Hepatocyte (in vitro differentiated cells): ENCODE results near the gene FRMD3. TPM values are rescaled to one million over a fixed set of nuclear protein-coding genes. Genes with fewer than 3 reads are reported as not detected.

ENCODE experiments used
- DNase-seq: peaks from one replicate; pipeline ENCODE4 v3.0.0-alpha.2; 2016; ENCODE audit warnings: low spot score
- H2AFZ ChIP-seq: fragments of 200-600 bp; sonication (generic); 2 replicates; pipeline ENCODE4 v1.6.0; 2016; ENCODE audit warnings: antibody characterized with exemption, mild to moderate bottlenecking
- H3K27ac ChIP-seq: fragments of 200-600 bp; sonication (generic); 2 replicates; pipeline ENCODE4 v1.5.1; 2016; ENCODE audit warnings: mild to moderate bottlenecking
- H3K27me3 ChIP-seq: fragments of 200-600 bp; sonication (generic); 2 replicates; pipeline ENCODE4 v1.6.1; 2016
- H3K36me3 ChIP-seq: fragments of 200-600 bp; sonication (generic); replicated peaks from 2 replicates; pipeline ENCODE4 v1.5.1; 2016; ENCODE audit warnings: low read depth; ENCODE audit not compliant: insufficient read depth
- H3K4me1 ChIP-seq: fragments of 200-600 bp; sonication (generic); 2 replicates; pipeline ENCODE4 v1.5.1; 2016; ENCODE audit warnings: mild to moderate bottlenecking, moderate library complexity; ENCODE audit not compliant: insufficient read depth
- H3K4me2 ChIP-seq: fragments of 200-600 bp; sonication (generic); 2 replicates; pipeline ENCODE4 v1.6.0; 2016
- H3K4me3 ChIP-seq: fragments of 200-600 bp; sonication (generic); 2 replicates; pipeline ENCODE4 v1.5.1; 2016; ENCODE audit warnings: mild to moderate bottlenecking
- H3K79me2 ChIP-seq: fragments of 200-600 bp; sonication (generic); 2 replicates; pipeline ENCODE4 v1.6.0; 2017; ENCODE audit warnings: mild to moderate bottlenecking
- H3K9me2 ChIP-seq: fragments of 200-600 bp; sonication (generic); replicated peaks from 2 replicates; pipeline ENCODE4 v1.6.0; 2017; ENCODE audit warnings: mild to moderate bottlenecking; ENCODE audit not compliant: insufficient read depth
- H3K9me3 ChIP-seq: fragments of 200-600 bp; sonication (generic); 2 replicates; pipeline ENCODE4 v1.5.1; 2016; ENCODE audit warnings: low read depth, mild to moderate bottlenecking
- H4K20me1 ChIP-seq: fragments of 200-600 bp; sonication (generic); 2 replicates; pipeline ENCODE4 v1.6.0; 2016; ENCODE audit warnings: mild to moderate bottlenecking; ENCODE audit not compliant: insufficient read depth, poor library complexity, severe bottlenecking
- CTCF ChIP-seq: fragments of 200-600 bp; sonication (generic); IDR thresholded peaks from 2 replicates; pipeline ENCODE4 v1.5.1; 2016; ENCODE audit warnings: antibody characterized with exemption, mild to moderate bottlenecking; ENCODE audit not compliant: poor library complexity
- EZH2 ChIP-seq: fragments of 200-600 bp; sonication (generic); IDR thresholded peaks from 2 replicates; pipeline ENCODE4 v1.6.1; 2016; ENCODE audit warnings: antibody characterized with exemption, mild to moderate bottlenecking, borderline replicate concordance
- EZH2phosphoT487 ChIP-seq: fragments of 200-600 bp; sonication (generic); IDR thresholded peaks from one replicate; pipeline ENCODE4 v1.6.1; 2018; ENCODE audit warnings: antibody characterized with exemption, mild to moderate bottlenecking, low read depth, moderate library complexity; ENCODE audit not compliant: unreplicated experiment, severe bottlenecking
- WGBS: methylation state at CpG from one replicate; pipeline ENCODE4 v1.1.6; 2016; ENCODE audit warnings: low lambda C conversion rate; ENCODE audit errors: missing lambda C conversion rate; 5-methylcytosine and 5-hydroxymethylcytosine counted together
- polyA plus RNA-seq: library from polyadenylated mRNA; unstranded; fragments of >200 nt; fragmentation: Nextera tagmentation; extraction: Ambion mirVana; gene quantifications from 2 replicates; pipeline ENCODE4 v1.2.1, GENCODE V29; 2016
- total RNA-seq: library from RNA; depleted of rRNA; stranded (reverse); fragments of >200 nt; gene quantifications from 2 replicates; pipeline ENCODE4 v1.2.3, GENCODE V29; 2014

The FRMD3 gene
- total and polyA plus RNA-seq, 2 experiments from 2014 or later, result 3.9 to 7.0 TPM

DNA sequence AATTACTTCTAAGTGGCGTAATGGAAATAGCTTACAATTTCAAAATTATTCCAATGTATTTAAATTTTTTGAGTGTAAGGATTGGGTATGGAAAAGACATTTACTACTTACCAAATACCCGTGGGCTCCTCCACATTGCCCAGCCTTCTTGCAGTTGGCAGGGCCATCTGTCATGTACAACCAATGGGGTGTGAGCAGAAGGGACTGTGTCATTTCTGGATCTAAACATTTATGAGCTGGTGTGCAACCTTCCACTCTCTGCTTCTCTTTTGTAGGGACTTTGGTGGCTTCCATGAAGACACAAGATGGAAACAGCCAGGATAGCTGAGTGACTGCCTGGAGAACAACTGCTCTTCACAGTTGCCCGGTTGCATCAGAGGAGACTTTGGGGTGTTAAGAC, 40.8 kb downstream of the FRMD3 start:
- Histone ChIP-seq H3K36me3 (no peaks in the 10 kb centered on the region), H3K4me1 (no peaks in the 10 kb centered on the region), H3K79me2 (no peaks in the 10 kb centered on the region), H3K4me3 (no peak overlapping the region), H3K9me3 (no peaks in the 10 kb centered on the region), H3K4me2 (no peak overlapping the region), H3K27me3 (no peaks in the 10 kb centered on the region), H4K20me1 (no peaks in the 10 kb centered on the region), H3K27ac (no peak overlapping the region), H3K9me2 (no peaks in the 10 kb centered on the region), H2AFZ (no peak overlapping the region)
- TF ChIP-seq CTCF (no peak), EZH2 (no peak), EZH2phosphoT487 (no peak)
- no peak for DNase-seq
- WGBS, result 96% methylated on average over 3 of the region's 3 CpGs

DNA sequence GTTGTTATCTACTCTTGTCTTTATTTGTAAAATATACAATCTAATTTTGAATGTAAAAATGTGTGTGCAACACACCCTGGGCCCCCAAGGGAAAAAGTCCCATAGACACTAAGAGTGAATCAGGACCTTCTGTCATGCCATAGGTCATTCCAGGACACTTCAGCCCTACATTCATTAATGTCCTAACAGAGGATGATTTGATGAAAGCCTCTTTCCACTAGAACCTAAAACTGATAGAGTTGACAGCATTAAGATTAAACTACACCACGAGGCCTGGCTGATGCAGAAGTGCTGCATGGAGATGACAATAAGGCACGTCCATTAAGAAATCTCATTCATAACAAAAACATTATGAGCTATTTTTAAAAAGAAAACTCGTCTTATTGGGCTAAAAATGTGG, 46.2 kb downstream of the FRMD3 start:
- Histone ChIP-seq H3K79me2 (no peaks in the 10 kb centered on the region), H3K36me3 (no peaks in the 10 kb centered on the region), H2AFZ (no peak overlapping the region), H3K27ac (no peak overlapping the region), H3K9me3 (no peaks in the 10 kb centered on the region), H3K9me2 (no peaks in the 10 kb centered on the region), H3K4me1 (no peaks in the 10 kb centered on the region), H3K4me3 (no peak overlapping the region), H3K4me2 (no peak overlapping the region), H4K20me1 (no peaks in the 10 kb centered on the region), H3K27me3 (no peaks in the 10 kb centered on the region)
- WGBS, result 84% methylated on average over 3 of the region's 3 CpGs
- DNase-seq, result no peak
- TF ChIP-seq EZH2phosphoT487 (no peak), CTCF (no peak), EZH2 (no peak)

GRCh38 chr9:83491413-83491812, 46.8 kb downstream of the FRMD3 start:
- no peaks in the 10 kb centered on the region for H3K79me2 ChIP-seq
- H3K36me3 ChIP-seq, result no peaks in the 10 kb centered on the region
- DNase-seq, result no peak
- no peak overlapping the region for H3K4me2 ChIP-seq
- TF ChIP-seq EZH2 (no peak), EZH2phosphoT487 (no peak), CTCF (no peak)
- H3K4me1 ChIP-seq, result no peaks in the 10 kb centered on the region
- H3K27ac ChIP-seq, result no peak overlapping the region
- no peaks in the 10 kb centered on the region for H3K9me2 ChIP-seq
- no peak overlapping the region for H3K4me3 ChIP-seq
- no peak overlapping the region for H2AFZ ChIP-seq
- H3K27me3 ChIP-seq, result no peaks in the 10 kb centered on the region
- WGBS, result 52% methylated on average over 3 of the region's 3 CpGs
- H4K20me1 ChIP-seq, result no peaks in the 10 kb centered on the region
- no peaks in the 10 kb centered on the region for H3K9me3 ChIP-seq

- no peak for TF ChIP-seq EZH2phosphoT487
- TF ChIP-seq EZH2, result no peak
- TF ChIP-seq CTCF, result no peak
- no peaks in the 10 kb centered on the region for H3K4me1 ChIP-seq
- no peaks in the 10 kb centered on the region for H3K9me3 ChIP-seq
- no peaks in the 10 kb centered on the region for H3K27me3 ChIP-seq
- no peaks in the 10 kb centered on the region for H3K36me3 ChIP-seq
- H3K9me2 ChIP-seq, result no peaks in the 10 kb centered on the region
- H3K27ac ChIP-seq, result no peak overlapping the region
- no peaks in the 10 kb centered on the region for H4K20me1 ChIP-seq
- no peak for DNase-seq
- no peak overlapping the region for H2AFZ ChIP-seq
- no peak overlapping the region for H3K4me3 ChIP-seq
- H3K79me2 ChIP-seq, result no peaks in the 10 kb centered on the region
- H3K4me2 ChIP-seq, result no peak overlapping the region
- WGBS, result 100% methylated on average over 1 of the region's 1 CpG
These were observed 48.2 kb downstream of the FRMD3 start for GRCh38 chr9:83489961-83490360.
